Stomach (tissue), 9 donors: Measurements from ENCODE around the gene GALNT2. TPM values are rescaled to one million over a fixed set of nuclear protein-coding genes. Genes with fewer than 3 reads are reported as not detected.

Experiments
- DNase-seq, 2 donors: peaks; one replicate each; pipeline versions ENCODE4 v3.0.0 to v3.0.0-alpha.2; 2013 to 2019
- H3K27ac ChIP-seq, 5 donors: fragments of 200-600 bp in 4 of 5; sonication (generic) in 4 of 5; one replicate each; pipeline ENCODE4 v1.5.1; 2013 to 2019; ENCODE audit warnings: mild to moderate bottlenecking in 1 of 5, moderate library complexity in 1 of 5
- H3K27me3 ChIP-seq, 3 donors: fragments of 200-600 bp; sonication (generic); one replicate each; pipeline ENCODE4 v1.5.1; 2017 to 2019; ENCODE audit warnings: mixed run types in 1 of 3
- H3K36me3 ChIP-seq, 4 donors: fragments of 200-600 bp; sonication (generic); 1 replicate in 3 of 4; 2 replicates in 1 of 4; pipeline ENCODE4 v1.5.1; 2016 to 2019
- H3K4me1 ChIP-seq, 4 donors: fragments of 200-600 bp; sonication (generic); one replicate each; pipeline ENCODE4 v1.5.1; 2016 to 2019
- H3K4me3 ChIP-seq, 4 donors: fragments of 200-600 bp; sonication (generic) in 3 of 4; one replicate each; pipeline ENCODE4 v1.5.1; 2016 to 2019; ENCODE audit warnings: mild to moderate bottlenecking in 1 of 4
- H3K9me3 ChIP-seq, 4 donors: fragments of 200-600 bp; sonication (generic); one replicate each; pipeline ENCODE4 v1.5.1; 2016 to 2019
- EP300 ChIP-seq: sonication (generic); formaldehyde crosslinking; IDR thresholded peaks from one replicate; pipeline ENCODE4 v1.6.1; 2017; ENCODE audit warnings: antibody characterized with exemption
- POLR2A ChIP-seq, 4 donors: fragments of 450-650 bp; IDR thresholded peaks; one replicate each; pipeline ENCODE4 v1.6.1; 2016; ENCODE audit warnings: antibody characterized with exemption in 4 of 4, control low read depth in 2 of 4, mild to moderate bottlenecking in 1 of 4, moderate library complexity in 1 of 4
- POLR2AphosphoS5 ChIP-seq, 3 donors: sonication (generic); formaldehyde crosslinking; IDR thresholded peaks; one replicate each; pipeline ENCODE4 v1.6.1; 2016; ENCODE audit warnings: antibody characterized with exemption in 3 of 3
- WGBS, 5 donors: extraction: QIAGEN DNeasy Blood & Tissue Kit in 3 of 5; methylation state at CpG; one replicate each; pipeline versions ENCODE4 v1.1.5 to v1.1.7; 2013 to 2018; 5-methylcytosine and 5-hydroxymethylcytosine counted together
- intact Hi-C: fragments of 100-400 bp; cut with DNase I; formaldehyde crosslinking; loops from one replicate; pipeline ENCODE4 v1.15.1; 2023; ENCODE audit warnings: low total_unique reads
- polyA plus RNA-seq, 3 donors: library from polyadenylated mRNA; stranded (reverse); fragments of 200-250 nt; gene quantifications; one replicate each; pipeline ENCODE4 v1.2.3, GENCODE V29; 2013
- total RNA-seq, 5 donors: library from RNA; depleted of rRNA; stranded (reverse); fragments of >200 nt; gene quantifications; one replicate each; pipeline versions ENCODE4 v1.1.0 to v1.2.3, GENCODE V29; 2014 to 2016
- TF ChIP-seq, protein P1 (sequence below), 7 experiments: fragments of 450-650 bp in 4 of 7; fragments of 200-600 bp in 3 of 7; sonication (generic) in 3 of 7; IDR thresholded peaks; one replicate each; pipeline ENCODE4 v1.5.1; 2016 to 2019; ENCODE audit warnings: antibody characterized with exemption in 7 of 7, control low read depth in 2 of 7, mild to moderate bottlenecking in 1 of 7
- donor health status: healthy with polysubstance abuse.
- donor health status: Bipolar disorder and iron deficiency.
- donor health status: healthy.

The GALNT2 gene
- total and polyA plus RNA-seq, 8 donors, result 5.5 to 101 (median 43.1) TPM

DNA sequence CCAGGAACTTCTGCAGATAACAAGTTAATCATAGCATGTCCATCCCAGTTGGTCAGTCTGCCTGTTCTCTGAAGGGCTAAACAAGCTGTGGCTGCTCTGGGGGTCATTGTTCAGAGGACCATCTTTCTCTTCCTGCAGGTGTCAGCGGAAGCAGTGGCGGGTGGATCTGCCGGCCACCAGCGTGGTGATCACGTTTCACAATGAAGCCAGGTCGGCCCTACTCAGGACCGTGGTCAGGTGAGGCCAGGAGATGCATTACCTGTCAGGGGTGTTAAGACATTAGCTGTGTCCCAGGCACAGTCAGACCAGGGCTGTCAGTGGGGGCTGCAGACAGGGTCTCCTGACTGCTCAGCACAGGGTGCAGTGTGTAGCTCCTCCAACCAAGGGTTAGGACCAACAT, 168.8 kb downstream of the GALNT2 start:
- Histone ChIP-seq H3K9me3 (no peaks in the 10 kb centered on the region), H3K27me3 (no peaks in the 10 kb centered on the region), H3K4me3 (no peak overlapping the region), H3K27ac (no peak overlapping the region), H3K36me3 (peaks cover 6 to 42% (median 36%) of the 10 kb centered on the region in 4 donors), H3K4me1 (peaks cover 6 to 21% (median 16%) of the 10 kb centered on the region in 4 donors)
- TF ChIP-seq POLR2AphosphoS5 (IDR thresholded peaks at IDR 0.05) (no peak), POLR2A (IDR thresholded peaks at IDR 0.05) (no peak), EP300 (no peak)
- TF ChIP-seq, protein P1, sequence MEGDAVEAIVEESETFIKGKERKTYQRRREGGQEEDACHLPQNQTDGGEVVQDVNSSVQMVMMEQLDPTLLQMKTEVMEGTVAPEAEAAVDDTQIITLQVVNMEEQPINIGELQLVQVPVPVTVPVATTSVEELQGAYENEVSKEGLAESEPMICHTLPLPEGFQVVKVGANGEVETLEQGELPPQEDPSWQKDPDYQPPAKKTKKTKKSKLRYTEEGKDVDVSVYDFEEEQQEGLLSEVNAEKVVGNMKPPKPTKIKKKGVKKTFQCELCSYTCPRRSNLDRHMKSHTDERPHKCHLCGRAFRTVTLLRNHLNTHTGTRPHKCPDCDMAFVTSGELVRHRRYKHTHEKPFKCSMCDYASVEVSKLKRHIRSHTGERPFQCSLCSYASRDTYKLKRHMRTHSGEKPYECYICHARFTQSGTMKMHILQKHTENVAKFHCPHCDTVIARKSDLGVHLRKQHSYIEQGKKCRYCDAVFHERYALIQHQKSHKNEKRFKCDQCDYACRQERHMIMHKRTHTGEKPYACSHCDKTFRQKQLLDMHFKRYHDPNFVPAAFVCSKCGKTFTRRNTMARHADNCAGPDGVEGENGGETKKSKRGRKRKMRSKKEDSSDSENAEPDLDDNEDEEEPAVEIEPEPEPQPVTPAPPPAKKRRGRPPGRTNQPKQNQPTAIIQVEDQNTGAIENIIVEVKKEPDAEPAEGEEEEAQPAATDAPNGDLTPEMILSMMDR (IDR thresholded peaks at IDR 0.05), result no peak
- WGBS, 5 donors, result 85 to 95% (median 91%) methylated on average over 6 to 7 of the region's 7 CpGs
- DNase-seq, result no peak
- intact Hi-C loops, result no loop called here

DNA sequence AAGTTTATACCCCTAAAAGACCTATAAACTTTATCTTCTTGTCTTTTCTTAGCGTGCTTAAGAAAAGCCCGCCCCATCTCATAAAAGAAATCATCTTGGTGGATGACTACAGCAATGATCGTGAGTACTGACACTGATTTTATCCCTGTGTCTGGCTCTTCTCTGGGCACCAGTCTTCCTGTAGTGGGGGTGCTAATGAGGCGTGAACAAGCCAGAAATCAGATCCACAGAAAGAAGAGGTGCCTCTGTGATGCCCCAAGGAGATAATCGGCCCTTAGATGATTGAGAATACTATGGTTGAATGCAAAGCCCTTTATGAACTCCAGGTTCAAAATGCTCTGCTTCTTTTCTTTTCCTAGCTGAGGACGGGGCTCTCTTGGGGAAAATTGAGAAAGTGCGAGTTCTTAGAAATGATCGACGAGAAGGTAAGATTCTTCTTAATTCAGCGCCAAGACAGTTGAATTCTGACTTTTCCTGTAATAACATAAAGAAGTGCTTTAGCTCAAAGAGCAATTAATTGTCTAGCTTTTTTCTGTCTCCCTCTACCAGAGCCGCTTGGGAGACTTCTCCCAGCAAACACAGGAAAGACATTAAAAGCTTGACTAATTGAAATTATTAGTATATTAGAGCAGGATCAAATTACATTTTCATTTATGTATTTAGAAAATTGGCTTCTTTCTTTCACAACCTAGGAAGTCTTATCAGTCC, 169.4 kb downstream of the GALNT2 start:
- WGBS, 5 donors, result 92 to 96% (median 93%) methylated on average over 11 of the region's 11 CpGs
- intact Hi-C loops, result no loop called here

GRCh38 chr1:230237009-230237370, 170.0 kb downstream of the GALNT2 start:
- H3K36me3 ChIP-seq, result peaks cover 6 to 50% (median 42%) of the 10 kb centered on the region in 4 donors
- TF ChIP-seq EP300 (no peak), POLR2A (IDR thresholded peaks at IDR 0.05) (no peak), POLR2AphosphoS5 (IDR thresholded peaks at IDR 0.05) (no peak)
- TF ChIP-seq, protein P1 (IDR thresholded peaks at IDR 0.05), result no peak
- 53 to 69% (median 61%) methylated on average over 3 of the region's 3 CpGs for WGBS, 5 donors
- DNase-seq, result no peak
- H3K4me1 ChIP-seq, result peaks cover 0 to 10% (median 7%) of the 10 kb centered on the region in 4 donors
- intact Hi-C loops, result no loop called here
- H3K9me3 ChIP-seq, result no peaks in the 10 kb centered on the region
- no peak overlapping the region for H3K4me3 ChIP-seq
- H3K27me3 ChIP-seq, result no peaks in the 10 kb centered on the region
- no peak overlapping the region for H3K27ac ChIP-seq

More for the DNA sequence above, 169.4 kb downstream of the GALNT2 start:
- Histone ChIP-seq H3K27ac (no peak overlapping the region), H3K4me1 (peaks cover 0 to 16% (median 11%) of the 10 kb centered on the region in 4 donors), H3K27me3 (no peaks in the 10 kb centered on the region), H3K4me3 (no peak overlapping the region), H3K9me3 (no peaks in the 10 kb centered on the region), H3K36me3 (peaks cover 6 to 46% (median 37%) of the 10 kb centered on the region in 4 donors)
- DNase-seq, result no peak
- TF ChIP-seq POLR2A (IDR thresholded peaks at IDR 0.05), result no peak
- TF ChIP-seq EP300, result no peak
- TF ChIP-seq, protein P1 (IDR thresholded peaks at IDR 0.05), result no peak
- no peak for TF ChIP-seq POLR2AphosphoS5 (IDR thresholded peaks at IDR 0.05)

DNA sequence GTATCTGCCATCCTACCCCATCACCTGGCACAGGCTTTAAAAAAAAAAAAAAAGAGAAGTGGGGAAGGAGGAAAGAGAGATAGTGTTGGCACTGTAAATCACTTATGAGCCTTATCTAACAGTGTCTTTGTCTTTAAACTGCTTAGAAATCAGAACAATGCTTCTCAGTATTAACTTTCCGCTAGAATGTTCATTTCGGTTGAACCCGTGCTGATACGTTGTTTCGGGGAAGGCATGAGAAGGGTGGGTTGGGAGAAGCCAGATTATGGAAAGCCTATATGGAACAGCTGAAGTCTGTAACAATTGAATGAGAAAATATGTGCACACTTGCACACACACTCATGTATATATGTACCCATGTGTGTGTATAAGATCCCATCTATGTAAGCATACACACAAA, 170.8 kb downstream of the GALNT2 start:
- DNase-seq, result no peak
- H3K4me3 ChIP-seq, result no peak overlapping the region
- TF ChIP-seq EP300, result no peak
- no peak for TF ChIP-seq POLR2A (IDR thresholded peaks at IDR 0.05)
- H3K9me3 ChIP-seq, result no peaks in the 10 kb centered on the region
- H3K36me3 ChIP-seq, result peaks cover 6 to 57% (median 51%) of the 10 kb centered on the region in 4 donors
- H3K27me3 ChIP-seq, result no peaks in the 10 kb centered on the region
- peaks cover 0 to 2% (median under 1%) of the 10 kb centered on the region in 4 donors for H3K4me1 ChIP-seq
- H3K27ac ChIP-seq, result no peak overlapping the region
- WGBS, 5 donors, result 82 to 93% (median 91%) methylated on average over 5 of the region's 5 CpGs
- intact Hi-C loops, result no loop called here
